HG03558 (cell line): ENCODE measurements around the gene TPCN2.

Experiments used
- ATAC-seq: cut with Tn5 transposase; IDR thresholded peaks from one replicate; pipeline ENCODE4 v1.9.1; 2021; ENCODE audit warnings: moderate number of reproducible peaks; ENCODE audit not compliant: unreplicated experiment; ENCODE audit errors: extremely low read depth

Gene TPCN2

DNA sequence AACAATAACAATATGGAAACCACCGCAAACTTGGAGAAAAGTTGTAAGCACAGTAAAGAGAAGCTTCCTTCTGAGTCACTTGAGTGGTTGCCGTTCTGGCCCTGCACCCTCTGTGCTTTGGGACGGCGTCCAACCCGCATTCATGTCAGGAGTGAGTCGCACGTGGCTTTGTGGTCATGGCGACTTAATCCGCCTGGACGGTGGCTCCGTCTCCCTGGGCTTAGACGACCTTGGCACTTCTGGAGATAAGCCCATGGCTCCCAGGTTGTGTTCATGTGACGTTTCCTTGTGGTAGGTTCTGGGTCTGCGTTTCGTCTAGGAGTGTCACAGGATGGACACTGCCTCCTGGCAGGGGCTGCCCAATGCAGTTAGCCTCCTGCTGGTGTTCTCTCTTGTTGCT is 40.5 kb downstream of the TPCN2 start:
- no peak for ATAC-seq

GRCh38 chr11:69091638-69092165 is 43.0 kb downstream of the TPCN2 start:
- ATAC-seq: no peak

DNA sequence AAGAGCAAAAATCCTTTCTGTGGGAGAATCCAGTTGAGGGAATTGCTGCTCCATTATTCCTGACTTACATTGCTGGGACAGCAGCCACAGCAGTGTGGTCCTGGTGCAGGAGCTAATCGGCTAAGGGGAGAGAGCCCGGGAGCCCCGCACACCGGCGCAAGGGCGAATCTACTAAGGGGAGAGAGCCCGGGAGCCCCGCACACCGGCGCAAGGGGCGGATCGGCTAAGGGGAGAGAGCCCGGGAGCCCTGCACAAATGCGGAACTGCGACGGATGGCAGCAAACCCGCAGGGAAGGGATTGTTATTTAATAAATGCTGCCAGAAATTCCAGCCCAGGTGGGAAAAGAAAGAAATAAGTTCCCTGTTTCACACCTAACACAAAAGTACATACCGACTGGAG is 43.5 kb downstream of the TPCN2 start:
- ATAC-seq: no peak

DNA sequence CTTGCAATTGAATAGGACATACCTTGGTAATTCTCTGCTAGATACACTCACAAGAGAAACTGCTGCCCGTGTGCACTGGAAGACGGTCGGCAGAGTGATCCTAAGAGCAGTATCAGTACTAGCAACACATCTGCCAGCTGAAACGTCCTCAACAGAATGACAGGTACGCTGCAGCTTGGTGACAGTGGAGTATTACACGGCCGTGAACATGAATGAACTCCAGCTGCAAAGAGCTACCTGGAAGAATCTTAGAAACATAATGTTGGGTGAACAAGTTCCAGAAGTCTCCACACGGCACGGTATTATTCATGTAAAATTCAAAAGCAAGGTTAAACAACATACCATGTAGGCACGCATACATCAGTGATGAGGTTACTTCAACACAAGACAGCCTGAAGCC is 44.4 kb downstream of the TPCN2 start:
- ATAC-seq: no peak

DNA sequence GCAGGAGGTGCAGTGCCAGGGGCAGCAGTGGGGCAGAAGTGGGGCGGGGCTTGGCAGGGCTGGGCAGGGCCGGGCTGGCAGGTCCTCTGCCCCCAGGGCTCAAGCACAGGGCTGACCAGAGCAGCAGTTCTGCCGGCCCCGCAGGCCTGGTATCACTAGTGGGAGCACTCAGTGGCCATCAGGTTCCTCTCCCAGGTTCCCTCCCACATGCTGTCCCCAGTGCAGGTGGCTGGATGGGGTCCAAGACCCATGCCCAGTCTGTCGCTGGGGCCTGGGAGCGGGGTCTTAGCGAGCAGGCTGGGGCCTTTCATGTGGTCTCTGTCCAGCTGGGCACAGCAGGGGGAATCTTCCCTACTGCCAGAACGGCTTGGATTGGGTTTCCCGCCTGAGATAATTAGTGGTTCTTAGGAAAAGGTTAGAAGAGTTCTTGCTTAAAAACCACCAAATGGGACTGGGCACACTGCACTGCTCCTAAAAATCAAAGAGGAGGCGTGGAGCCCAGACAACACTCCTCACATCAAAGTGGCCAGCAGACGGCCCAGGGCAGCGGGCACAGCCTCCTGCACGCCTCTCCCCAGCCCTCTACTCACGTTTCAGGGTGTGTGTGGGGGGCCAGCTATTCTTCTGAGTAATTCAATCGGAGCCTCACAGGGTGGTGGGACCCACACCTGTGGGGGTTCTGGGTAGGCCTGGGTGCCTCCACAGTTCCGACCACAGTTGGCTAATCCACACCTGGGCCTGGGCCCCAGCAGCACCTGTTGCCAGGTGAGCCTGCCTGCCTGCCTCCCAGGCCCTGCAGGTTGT is 45.6 kb downstream of the TPCN2 start:
- no peak for ATAC-seq

GRCh38 chr11:69094915-69095290 is 46.2 kb downstream of the TPCN2 start:
- no peak for ATAC-seq

- ATAC-seq: no peak
Observed at GRCh38 chr11:69095300-69095699, 46.6 kb downstream of the TPCN2 start.

DNA sequence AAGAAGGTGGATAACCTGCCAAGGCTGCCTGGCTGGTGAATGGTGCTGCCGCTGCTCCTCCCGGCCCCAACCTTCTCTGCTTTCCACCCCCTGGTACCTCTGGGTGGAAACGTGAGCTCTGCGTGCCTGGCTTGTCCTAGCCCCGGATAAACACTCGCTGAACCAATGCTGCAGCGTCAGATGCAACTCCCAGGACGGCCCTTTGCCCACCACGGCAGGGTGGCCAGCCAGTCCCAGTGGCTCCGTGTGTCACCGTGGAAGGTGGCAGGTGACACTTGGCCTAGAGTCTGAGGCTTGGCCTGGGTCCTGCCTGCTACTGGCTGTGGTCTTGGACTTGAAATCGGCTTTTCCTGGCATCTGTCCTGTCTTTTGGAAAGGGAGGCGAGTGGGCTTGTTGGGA is 47.7 kb downstream of the TPCN2 start:
- no peak for ATAC-seq

DNA sequence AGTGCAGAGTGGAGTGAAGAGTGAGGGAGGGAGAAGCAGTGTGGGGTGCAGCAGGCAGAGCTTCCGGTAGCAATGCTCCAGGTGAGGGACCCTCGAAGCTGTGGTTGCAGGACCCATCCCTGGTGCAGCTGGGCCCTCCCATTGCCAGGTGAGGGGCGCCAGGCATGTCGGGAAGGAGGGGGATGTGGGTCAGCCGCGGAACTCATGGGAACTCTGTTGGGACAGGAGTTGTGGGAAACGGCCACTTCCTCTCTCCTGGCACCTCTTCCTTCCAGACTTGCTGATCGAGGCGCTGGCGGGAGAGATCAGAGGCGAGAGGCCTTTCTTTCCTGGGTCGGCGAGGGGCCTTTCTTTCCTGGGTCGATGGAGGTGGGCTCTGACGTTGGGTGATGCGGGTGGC is 48.5 kb downstream of the TPCN2 start:
- ATAC-seq: no peak

DNA sequence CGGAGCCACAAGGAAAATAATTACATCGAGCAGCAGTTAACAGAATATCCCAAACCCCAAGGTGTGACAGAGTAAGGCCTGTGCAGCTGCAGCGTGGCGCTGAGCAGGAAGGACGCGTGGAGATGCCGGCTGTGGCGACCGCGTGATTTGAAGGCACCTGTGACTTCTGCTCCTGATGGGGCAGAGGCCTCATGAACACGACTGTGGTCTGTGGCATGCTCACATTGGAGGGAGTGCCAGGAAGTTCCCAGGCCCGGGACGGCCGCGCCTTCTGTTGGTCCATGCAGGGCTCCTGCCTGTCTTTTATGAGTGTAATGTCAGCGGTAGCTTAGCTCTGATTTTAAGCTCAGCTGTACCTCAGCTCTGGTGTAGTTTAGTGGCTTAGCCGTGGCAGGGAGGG is 50.4 kb downstream of the TPCN2 start:
- ATAC-seq: no peak

GRCh38 chr11:69100454-69101114 is 51.9 kb downstream of the TPCN2 start:
- ATAC-seq: no peak

DNA sequence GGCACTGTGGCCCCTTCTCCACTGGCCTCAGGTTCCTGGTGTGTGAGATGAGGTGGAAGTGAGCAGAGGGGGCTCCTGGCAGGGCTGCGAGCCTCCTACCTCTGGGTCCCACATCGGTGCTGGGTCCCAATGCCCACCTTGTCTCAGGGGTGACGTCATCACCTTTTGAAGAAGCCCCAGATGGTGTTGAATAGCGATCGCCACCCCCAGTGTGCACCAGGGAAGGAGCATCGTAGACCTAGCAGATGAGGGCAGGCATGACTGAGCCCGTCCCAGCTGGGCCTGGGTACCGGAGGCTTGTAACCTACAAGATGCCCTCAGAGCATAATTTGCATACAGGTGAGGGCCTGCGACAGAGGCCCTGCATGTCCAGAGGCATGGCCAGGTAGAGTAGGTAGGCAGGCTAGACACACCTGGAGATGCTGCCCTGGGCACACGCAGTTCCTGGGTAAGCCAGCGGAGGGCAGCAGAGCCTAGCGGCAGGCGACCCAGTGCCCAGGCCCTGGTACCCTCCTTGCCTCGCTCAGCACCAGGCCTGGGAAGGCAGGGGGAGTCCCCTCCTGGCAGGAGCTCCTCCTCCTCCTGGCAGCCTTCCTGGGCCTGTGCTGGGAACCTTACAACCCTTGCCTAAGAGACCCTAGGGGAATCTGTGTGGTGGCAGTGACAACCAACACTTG is 52.5 kb downstream of the TPCN2 start:
- ATAC-seq: no peak

- ATAC-seq: no peak
Observed at GRCh38 chr11:69101792-69102695, 53.3 kb downstream of the TPCN2 start.

GRCh38 chr11:69102732-69103615 is 54.2 kb downstream of the TPCN2 start:
- no peak for ATAC-seq

GRCh38 chr11:69104212-69104855 is 55.6 kb downstream of the TPCN2 start:
- no peak for ATAC-seq

GRCh38 chr11:69104856-69105395 is 56.2 kb downstream of the TPCN2 start:
- ATAC-seq: no peak

DNA sequence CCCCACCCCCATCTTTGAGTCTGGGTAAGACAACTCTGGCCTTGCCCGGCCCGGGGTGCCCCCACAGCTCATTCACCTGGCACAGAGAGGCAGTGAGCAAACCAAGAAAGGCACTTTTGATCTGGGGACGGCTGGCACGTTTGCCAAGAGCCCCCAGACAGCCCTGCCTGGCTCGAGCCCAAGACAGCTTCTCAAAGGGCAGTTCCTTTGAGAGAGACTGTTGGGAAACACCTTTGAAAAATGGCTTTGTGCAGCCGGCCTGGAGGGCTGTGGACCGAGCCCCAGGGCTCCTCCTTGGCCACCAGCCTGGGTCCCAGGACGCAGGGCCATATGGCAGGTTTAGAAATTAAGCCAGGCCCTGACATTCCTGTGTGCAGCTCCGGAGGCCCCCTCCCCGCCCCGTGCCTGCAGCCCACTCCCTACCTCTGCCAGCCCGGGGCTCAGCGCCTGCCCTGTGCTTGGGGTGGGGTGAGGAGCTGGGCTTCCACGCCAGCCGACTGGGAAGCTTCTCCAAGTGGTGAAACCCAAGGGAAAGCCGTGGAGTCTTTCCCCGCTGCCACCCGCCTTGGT is 56.8 kb downstream of the TPCN2 start:
- ATAC-seq: no peak
